ENCODE results near the gene EYA3. TPM values are rescaled to one million over a fixed set of nuclear protein-coding genes. Genes with fewer than 3 reads are reported as not detected.

EYA3 gene
- total RNA-seq, 1 donor from 2014 or later: 22.1 TPM

- H3K4me1 Mint-ChIP-seq (ENCODE audit: low read depth, unreplicated experiment): peaks cover 4% of the 10 kb centered on the region
- Histone ChIP-seq H3K27me3 (ENCODE audit: insufficient read depth, low read length) (peaks cover 9% of the 10 kb centered on the region), H3K27ac (ENCODE audit: low read depth, low read length) (no peak overlapping the region), H3K4me3 (ENCODE audit: insufficient read depth, low read depth, low read length) (no peak overlapping the region), H3K36me3 (ENCODE audit: insufficient read depth, low read length) (no peaks in the 10 kb centered on the region), H3K4me2 (ENCODE audit: low read length) (no peak overlapping the region), H3K79me2 (ENCODE audit: insufficient read depth, low read length) (no peaks in the 10 kb centered on the region), H3K9me3 (ENCODE audit: insufficient read depth, low read depth, low read length) (no peaks in the 10 kb centered on the region), H3K9ac (ENCODE audit: low read length) (no peak overlapping the region), H4K20me1 (ENCODE audit: insufficient read depth, low read length) (no peaks in the 10 kb centered on the region), H2AFZ (ENCODE audit: low read depth, low read length) (no peak overlapping the region), H3K4me1 (ENCODE audit: insufficient read depth, low read length) (peaks cover 3% of the 10 kb centered on the region)
- H3K27me3 Mint-ChIP-seq (ENCODE audit: low read depth, unreplicated experiment): peaks cover 9% of the 10 kb centered on the region
- H3K27ac Mint-ChIP-seq (ENCODE audit: unreplicated experiment): no peak overlapping the region
- no peaks in the 10 kb centered on the region for H3K9me3 Mint-ChIP-seq (ENCODE audit: unreplicated experiment)
- TF ChIP-seq EZH2 (IDR thresholded peaks at IDR 0.05; ENCODE audit: insufficient read depth, low read length): no peak
- TF ChIP-seq, protein P1, sequence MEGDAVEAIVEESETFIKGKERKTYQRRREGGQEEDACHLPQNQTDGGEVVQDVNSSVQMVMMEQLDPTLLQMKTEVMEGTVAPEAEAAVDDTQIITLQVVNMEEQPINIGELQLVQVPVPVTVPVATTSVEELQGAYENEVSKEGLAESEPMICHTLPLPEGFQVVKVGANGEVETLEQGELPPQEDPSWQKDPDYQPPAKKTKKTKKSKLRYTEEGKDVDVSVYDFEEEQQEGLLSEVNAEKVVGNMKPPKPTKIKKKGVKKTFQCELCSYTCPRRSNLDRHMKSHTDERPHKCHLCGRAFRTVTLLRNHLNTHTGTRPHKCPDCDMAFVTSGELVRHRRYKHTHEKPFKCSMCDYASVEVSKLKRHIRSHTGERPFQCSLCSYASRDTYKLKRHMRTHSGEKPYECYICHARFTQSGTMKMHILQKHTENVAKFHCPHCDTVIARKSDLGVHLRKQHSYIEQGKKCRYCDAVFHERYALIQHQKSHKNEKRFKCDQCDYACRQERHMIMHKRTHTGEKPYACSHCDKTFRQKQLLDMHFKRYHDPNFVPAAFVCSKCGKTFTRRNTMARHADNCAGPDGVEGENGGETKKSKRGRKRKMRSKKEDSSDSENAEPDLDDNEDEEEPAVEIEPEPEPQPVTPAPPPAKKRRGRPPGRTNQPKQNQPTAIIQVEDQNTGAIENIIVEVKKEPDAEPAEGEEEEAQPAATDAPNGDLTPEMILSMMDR (IDR thresholded peaks at IDR 0.05; ENCODE audit: insufficient read depth, low read depth, low read length): no peak
- no peak for DNase-seq (ENCODE audit: low read depth)
- FAIRE-seq: no peak
- no peak overlapping the region for H3K4me3 Mint-ChIP-seq (ENCODE audit: unreplicated experiment)
- peaks cover 1% of the 10 kb centered on the region for H3K36me3 Mint-ChIP-seq (ENCODE audit: low read depth, unreplicated experiment)
Measured at GRCh38 chr1:27941671-27942540, 146.5 kb downstream of the EYA3 start.

- H2AFZ ChIP-seq (ENCODE audit: low read depth, low read length): no peak overlapping the region
- no peaks in the 10 kb centered on the region for H3K9me3 ChIP-seq (ENCODE audit: insufficient read depth, low read depth, low read length)
- H3K4me3 ChIP-seq (ENCODE audit: insufficient read depth, low read depth, low read length): no peak overlapping the region
- peaks cover 3% of the 10 kb centered on the region for H3K4me1 ChIP-seq (ENCODE audit: insufficient read depth, low read length)
- H3K9ac ChIP-seq (ENCODE audit: low read length): no peak overlapping the region
- no peaks in the 10 kb centered on the region for H3K36me3 ChIP-seq (ENCODE audit: insufficient read depth, low read length)
- H3K4me2 ChIP-seq (ENCODE audit: low read length): no peak overlapping the region
- no peak overlapping the region for H3K4me3 Mint-ChIP-seq (ENCODE audit: unreplicated experiment)
- peaks cover 9% of the 10 kb centered on the region for H3K27me3 Mint-ChIP-seq (ENCODE audit: low read depth, unreplicated experiment)
- DNase-seq (ENCODE audit: low read depth): no peak
- TF ChIP-seq EZH2 (IDR thresholded peaks at IDR 0.05; ENCODE audit: insufficient read depth, low read length): no peak
- H3K79me2 ChIP-seq (ENCODE audit: insufficient read depth, low read length): no peaks in the 10 kb centered on the region
- peaks cover 11% of the 10 kb centered on the region for H3K27me3 ChIP-seq (ENCODE audit: insufficient read depth, low read length)
- no peak overlapping the region for H3K27ac Mint-ChIP-seq (ENCODE audit: unreplicated experiment)
- no peak overlapping the region for H3K27ac ChIP-seq (ENCODE audit: low read depth, low read length)
- no peaks in the 10 kb centered on the region for H3K9me3 Mint-ChIP-seq (ENCODE audit: unreplicated experiment)
- H3K4me1 Mint-ChIP-seq (ENCODE audit: low read depth, unreplicated experiment): peaks cover 4% of the 10 kb centered on the region
- FAIRE-seq: no peak
- no peaks in the 10 kb centered on the region for H4K20me1 ChIP-seq (ENCODE audit: insufficient read depth, low read length)
- peaks cover 1% of the 10 kb centered on the region for H3K36me3 Mint-ChIP-seq (ENCODE audit: low read depth, unreplicated experiment)
Measured at GRCh38 chr1:27940870-27941560, 147.4 kb downstream of the EYA3 start.

DNA sequence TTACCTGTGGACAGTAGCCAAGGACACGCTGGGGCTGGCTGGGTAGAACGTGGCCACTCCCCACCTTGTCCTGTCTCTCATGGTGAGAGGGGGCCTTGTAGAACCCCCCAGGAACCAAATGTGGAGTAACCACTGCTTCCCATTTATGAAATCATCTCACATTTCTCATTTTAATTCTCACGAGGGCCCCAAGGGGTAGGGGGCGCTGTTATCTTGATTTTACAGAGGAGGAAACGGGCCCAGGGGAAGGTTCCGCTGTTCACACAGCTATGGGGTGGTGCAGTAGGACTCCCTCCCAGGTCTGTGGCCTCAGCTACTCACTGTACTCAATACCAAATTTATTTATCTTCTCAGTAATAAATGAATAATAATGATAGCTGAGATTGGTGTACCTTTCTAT, 148.1 kb downstream of the EYA3 start:
- H3K4me3 ChIP-seq (ENCODE audit: insufficient read depth, low read depth, low read length): no peak overlapping the region
- H4K20me1 ChIP-seq (ENCODE audit: insufficient read depth, low read length): no peaks in the 10 kb centered on the region
- peaks cover 4% of the 10 kb centered on the region for H3K4me1 Mint-ChIP-seq (ENCODE audit: low read depth, unreplicated experiment)
- H3K9ac ChIP-seq (ENCODE audit: low read length): no peak overlapping the region
- TF ChIP-seq EZH2 (IDR thresholded peaks at IDR 0.05; ENCODE audit: insufficient read depth, low read length): no peak
- TF ChIP-seq, protein P1 (IDR thresholded peaks at IDR 0.05; ENCODE audit: insufficient read depth, low read depth, low read length): peak; percentile 18
- H3K4me2 ChIP-seq (ENCODE audit: low read length): no peak overlapping the region
- no peak for FAIRE-seq
- H3K79me2 ChIP-seq (ENCODE audit: insufficient read depth, low read length): no peaks in the 10 kb centered on the region
- peaks cover 3% of the 10 kb centered on the region for H3K4me1 ChIP-seq (ENCODE audit: insufficient read depth, low read length)
- no peaks in the 10 kb centered on the region for H3K36me3 ChIP-seq (ENCODE audit: insufficient read depth, low read length)
- H3K27ac Mint-ChIP-seq (ENCODE audit: unreplicated experiment): no peak overlapping the region
- no peak for DNase-seq (ENCODE audit: low read depth)
- no peaks in the 10 kb centered on the region for H3K9me3 Mint-ChIP-seq (ENCODE audit: unreplicated experiment)
- H3K27me3 ChIP-seq (ENCODE audit: insufficient read depth, low read length): peaks cover 19% of the 10 kb centered on the region
- no peak overlapping the region for H2AFZ ChIP-seq (ENCODE audit: low read depth, low read length)
- H3K27ac ChIP-seq (ENCODE audit: low read depth, low read length): no peak overlapping the region
- no peak overlapping the region for H3K4me3 Mint-ChIP-seq (ENCODE audit: unreplicated experiment)
- peaks cover 15% of the 10 kb centered on the region for H3K27me3 Mint-ChIP-seq (ENCODE audit: low read depth, unreplicated experiment)
- H3K9me3 ChIP-seq (ENCODE audit: insufficient read depth, low read depth, low read length): no peaks in the 10 kb centered on the region
- H3K36me3 Mint-ChIP-seq (ENCODE audit: low read depth, unreplicated experiment): peaks cover 1% of the 10 kb centered on the region
